ENCODE measurements around the gene KIAA1143. TPM values are rescaled to one million over a fixed set of nuclear protein-coding genes. Genes with fewer than 3 reads are reported as not detected.

KIAA1143 gene
- 10 to 100 TPM; 26.9 to 27.2 TPM for total RNA-seq
- long read RNA-seq, donor 1, full-length matches to known transcripts: 1 of 9 reads
- long read RNA-seq, donor 1, partial matches to known transcripts: 0 of 9 reads
- long read RNA-seq, donor 1, other reads (novel, unspliced or antisense): 8 of 9 reads
- long read RNA-seq, donor 2, full-length matches to known transcripts: 8 of 10 reads
- long read RNA-seq, donor 2, partial matches to known transcripts: 0 of 10 reads
- long read RNA-seq, donor 2, other reads (novel, unspliced or antisense): 2 of 10 reads

GRCh38 chr3:44761424-44762169 lies at the start of gene KIAA1143, which contains the start of gene KIF15:
Gene KIAA1143, minus strand, starts transcription at chr3:44761619. Its CDS starts 17 bp downstream, at chr3:44761602.
Gene KIF15, plus strand, starts transcription at chr3:44761794. Its CDS starts 72 bp downstream, at chr3:44761866.
- intact Hi-C loops (cut with DNase I): no loop called here
- DNase-seq (ENCODE audit: low spot score): peak; percentile 99

GRCh38 chr3:44805960-44806359 lies 44.5 kb upstream of the KIAA1143 start:
- no peak for DNase-seq (ENCODE audit: low spot score)
- intact Hi-C loops (cut with DNase I): no loop called here

- intact Hi-C loops (cut with DNase I): no loop called here
- DNase-seq (ENCODE audit: low spot score): no peak
Observed at GRCh38 chr3:44803298-44803697, 41.9 kb upstream of the KIAA1143 start.

GRCh38 chr3:44802011-44802410 lies 40.6 kb upstream of the KIAA1143 start:
- intact Hi-C loops (cut with DNase I): no loop called here
- DNase-seq (ENCODE audit: low spot score): no peak

- no peak for DNase-seq (ENCODE audit: low spot score)
- intact Hi-C loops (cut with DNase I): no loop called here
Observed at GRCh38 chr3:44795197-44795596, 33.8 kb upstream of the KIAA1143 start.

GRCh38 chr3:44782891-44783290 lies 21.5 kb upstream of the KIAA1143 start:
- intact Hi-C loops (cut with DNase I): no loop called here
- no peak for DNase-seq (ENCODE audit: low spot score)

- no peak for DNase-seq (ENCODE audit: low spot score)
- intact Hi-C loops (cut with DNase I): no loop called here
Observed at GRCh38 chr3:44772099-44772442, 10.7 kb upstream of the KIAA1143 start.

- intact Hi-C loops (cut with DNase I): no loop called here
- no peak for DNase-seq (ENCODE audit: low spot score)
Observed at GRCh38 chr3:44771424-44772098, 10.1 kb upstream of the KIAA1143 start.

- intact Hi-C loops (cut with DNase I): no loop called here
- no peak for DNase-seq (ENCODE audit: low spot score)
Observed at GRCh38 chr3:44764248-44764647, 2.8 kb upstream of the KIAA1143 start.

GRCh38 chr3:44762690-44763089 lies 1.3 kb upstream of the KIAA1143 start:
- intact Hi-C loops (cut with DNase I): no loop called here
- no peak for DNase-seq (ENCODE audit: low spot score)

- DNase-seq (ENCODE audit: low spot score): no peak
- intact Hi-C loops (cut with DNase I): no loop called here
Observed at GRCh38 chr3:44762170-44762677, 805 bp upstream of the KIAA1143 start.

- no peak for DNase-seq (ENCODE audit: low spot score)
- intact Hi-C loops (cut with DNase I): no loop called here
Observed at GRCh38 chr3:44761101-44761423, 357 bp downstream of the KIAA1143 start.

- DNase-seq (ENCODE audit: low spot score): no peak
- intact Hi-C loops (cut with DNase I): no loop called here
Observed at GRCh38 chr3:44734646-44735168, 26.7 kb downstream of the KIAA1143 start.

- intact Hi-C loops (cut with DNase I): no loop called here
- DNase-seq (ENCODE audit: low spot score): peak; percentile 98
Observed at GRCh38 chr3:44729384-44729910, 32.0 kb downstream of the KIAA1143 start, which contains the start of gene ZNF501. Gene ZNF501, plus strand, starts transcription at chr3:44729635. Its CDS starts 4,787 bp downstream, at chr3:44734422.

GRCh38 chr3:44722103-44722401 lies 39.4 kb downstream of the KIAA1143 start:
- no peak for DNase-seq (ENCODE audit: low spot score)
- intact Hi-C loops (cut with DNase I): no loop called here

- no peak for DNase-seq (ENCODE audit: low spot score)
- intact Hi-C loops (cut with DNase I): no loop called here
Observed at GRCh38 chr3:44721231-44722102, 40.0 kb downstream of the KIAA1143 start.

GRCh38 chr3:44712455-44713075 lies 48.9 kb downstream of the KIAA1143 start, which contains the start of gene ZNF502:
Gene ZNF502, plus strand, starts transcription at chr3:44712660. Its CDS starts 7,602 bp downstream, at chr3:44720262.
- DNase-seq (ENCODE audit: low spot score): peak; percentile 97
- intact Hi-C loops (cut with DNase I): no loop called here
